ENCODE results near the gene ZNF639.

Gene ZNF639

DNA sequence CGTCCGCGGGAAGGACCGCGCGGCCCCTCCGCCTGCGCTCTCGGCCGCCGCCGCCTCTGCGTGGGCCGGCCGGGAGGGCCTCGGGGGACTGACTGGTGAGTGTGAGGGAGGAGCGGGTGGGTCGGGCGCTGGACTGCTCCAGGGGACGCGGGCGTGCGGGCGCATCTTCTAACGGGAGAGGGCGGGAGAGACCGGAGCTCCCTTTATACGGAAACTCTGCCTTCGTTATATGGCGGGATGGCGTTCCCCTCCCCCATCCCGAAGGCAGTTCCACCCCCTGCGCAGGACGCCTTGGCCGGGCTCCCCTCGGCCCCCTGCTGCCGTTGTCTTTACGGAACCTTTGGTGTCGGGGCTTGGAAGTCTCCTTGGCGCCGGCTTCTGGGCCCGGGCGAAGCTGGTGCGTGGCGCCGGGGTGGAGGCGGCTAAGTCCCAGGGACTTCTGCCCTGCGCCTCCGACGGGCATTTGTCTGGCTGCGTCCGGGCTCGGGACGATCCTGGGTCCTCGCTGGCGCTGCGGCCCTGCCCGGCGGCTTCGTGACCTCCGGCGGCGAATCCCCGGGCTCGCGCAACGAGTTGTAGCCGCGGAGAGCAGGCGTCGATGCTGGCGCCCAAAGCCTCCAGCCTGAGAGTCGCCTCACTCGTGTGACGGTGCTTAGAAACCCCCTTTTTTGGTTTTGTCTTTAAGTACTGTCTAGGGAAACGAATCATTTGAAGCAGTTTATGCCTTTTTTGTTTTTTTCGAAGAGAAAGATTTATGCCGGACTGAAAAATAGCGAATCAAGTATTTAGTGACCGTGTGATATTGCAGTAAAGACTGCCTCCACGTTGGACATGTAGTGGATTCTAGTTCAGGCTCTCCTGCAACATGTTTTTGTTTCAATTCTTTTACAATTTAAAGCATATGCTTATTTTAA lies 623 bp downstream of the ZNF639 start:
- no peak; the same call in 1 of the 2 replicates for TF ChIP-seq ZBTB7A (IDR thresholded peaks at IDR 0.05; ENCODE audit: low read depth)
- no peak for TF ChIP-seq CEBPB (IDR thresholded peaks at IDR 0.05)
- TF ChIP-seq TEAD4 (IDR thresholded peaks at IDR 0.05) = 0 out of 2 replicates have a peak, but pooled peaks have one; percentile 6
- TF ChIP-seq TCF12 (IDR thresholded peaks at IDR 0.05; ENCODE audit: low read depth) = peak; percentile 66
- TF ChIP-seq EGR1 (IDR thresholded peaks at IDR 0.05) = peak; percentile 66; the same call in 1 of the 2 replicates
- TF ChIP-seq MAX (IDR thresholded peaks at IDR 0.05) = peak; percentile 58
- no peak for TF ChIP-seq RAD21 (IDR thresholded peaks at IDR 0.05; ENCODE audit: low read depth)
- 0 out of 2 replicates have a peak, but pooled peaks have one; percentile 41 for TF ChIP-seq YY1 (IDR thresholded peaks at IDR 0.05; ENCODE audit: low read depth)
- peak; percentile 66 for TF ChIP-seq TAF1 (IDR thresholded peaks at IDR 0.05; ENCODE audit: low read depth)
- TF ChIP-seq, protein P1, sequence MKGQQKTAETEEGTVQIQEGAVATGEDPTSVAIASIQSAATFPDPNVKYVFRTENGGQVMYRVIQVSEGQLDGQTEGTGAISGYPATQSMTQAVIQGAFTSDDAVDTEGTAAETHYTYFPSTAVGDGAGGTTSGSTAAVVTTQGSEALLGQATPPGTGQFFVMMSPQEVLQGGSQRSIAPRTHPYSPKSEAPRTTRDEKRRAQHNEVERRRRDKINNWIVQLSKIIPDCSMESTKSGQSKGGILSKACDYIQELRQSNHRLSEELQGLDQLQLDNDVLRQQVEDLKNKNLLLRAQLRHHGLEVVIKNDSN (IDR thresholded peaks at IDR 0.05) = peak; percentile 19; the same call in 1 of the 2 replicates
- TF ChIP-seq FOXM1 (IDR thresholded peaks at IDR 0.05; ENCODE audit: borderline replicate concordance, low read depth) = no peak
- TF ChIP-seq, protein P2, sequence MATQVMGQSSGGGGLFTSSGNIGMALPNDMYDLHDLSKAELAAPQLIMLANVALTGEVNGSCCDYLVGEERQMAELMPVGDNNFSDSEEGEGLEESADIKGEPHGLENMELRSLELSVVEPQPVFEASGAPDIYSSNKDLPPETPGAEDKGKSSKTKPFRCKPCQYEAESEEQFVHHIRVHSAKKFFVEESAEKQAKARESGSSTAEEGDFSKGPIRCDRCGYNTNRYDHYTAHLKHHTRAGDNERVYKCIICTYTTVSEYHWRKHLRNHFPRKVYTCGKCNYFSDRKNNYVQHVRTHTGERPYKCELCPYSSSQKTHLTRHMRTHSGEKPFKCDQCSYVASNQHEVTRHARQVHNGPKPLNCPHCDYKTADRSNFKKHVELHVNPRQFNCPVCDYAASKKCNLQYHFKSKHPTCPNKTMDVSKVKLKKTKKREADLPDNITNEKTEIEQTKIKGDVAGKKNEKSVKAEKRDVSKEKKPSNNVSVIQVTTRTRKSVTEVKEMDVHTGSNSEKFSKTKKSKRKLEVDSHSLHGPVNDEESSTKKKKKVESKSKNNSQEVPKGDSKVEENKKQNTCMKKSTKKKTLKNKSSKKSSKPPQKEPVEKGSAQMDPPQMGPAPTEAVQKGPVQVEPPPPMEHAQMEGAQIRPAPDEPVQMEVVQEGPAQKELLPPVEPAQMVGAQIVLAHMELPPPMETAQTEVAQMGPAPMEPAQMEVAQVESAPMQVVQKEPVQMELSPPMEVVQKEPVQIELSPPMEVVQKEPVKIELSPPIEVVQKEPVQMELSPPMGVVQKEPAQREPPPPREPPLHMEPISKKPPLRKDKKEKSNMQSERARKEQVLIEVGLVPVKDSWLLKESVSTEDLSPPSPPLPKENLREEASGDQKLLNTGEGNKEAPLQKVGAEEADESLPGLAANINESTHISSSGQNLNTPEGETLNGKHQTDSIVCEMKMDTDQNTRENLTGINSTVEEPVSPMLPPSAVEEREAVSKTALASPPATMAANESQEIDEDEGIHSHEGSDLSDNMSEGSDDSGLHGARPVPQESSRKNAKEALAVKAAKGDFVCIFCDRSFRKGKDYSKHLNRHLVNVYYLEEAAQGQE (IDR thresholded peaks at IDR 0.05; ENCODE audit: low read depth) = 0 out of 2 replicates have a peak, but pooled peaks have one; percentile 25
- no peak for TF ChIP-seq CREB1 (IDR thresholded peaks at IDR 0.05; ENCODE audit: low read depth)

GRCh38 chr3:179324270-179324754 lies 1.5 kb downstream of the ZNF639 start:
- TF ChIP-seq TCF12 (IDR thresholded peaks at IDR 0.05; ENCODE audit: low read depth) (no peak), ZBTB7A (IDR thresholded peaks at IDR 0.05; ENCODE audit: low read depth) (no peak), TAF1 (IDR thresholded peaks at IDR 0.05; ENCODE audit: low read depth) (no peak), FOXM1 (IDR thresholded peaks at IDR 0.05; ENCODE audit: borderline replicate concordance, low read depth) (no peak), NFIC (IDR thresholded peaks at IDR 0.05) (no peak)
- TF ChIP-seq, protein P2 (IDR thresholded peaks at IDR 0.05; ENCODE audit: low read depth) = no peak

DNA sequence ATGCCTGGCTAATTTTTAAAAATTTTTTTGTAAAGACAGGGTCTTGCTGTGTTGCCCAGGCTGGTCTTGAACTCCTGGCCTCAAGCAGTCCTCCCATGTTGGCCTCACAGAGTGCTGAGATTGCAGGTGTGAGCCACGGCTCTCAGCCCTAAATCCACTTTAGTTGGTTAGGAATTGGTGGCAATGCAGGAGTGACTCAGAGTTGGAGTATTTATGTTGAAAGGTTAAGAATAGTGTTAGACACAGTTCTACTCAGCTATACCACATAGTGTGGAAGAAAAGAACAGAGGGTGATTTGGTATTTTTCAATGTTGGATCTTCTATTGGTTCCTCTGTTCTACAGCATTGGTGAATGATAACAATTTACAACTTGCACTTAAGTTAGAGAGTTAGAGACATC lies 7.6 kb downstream of the ZNF639 start:
- TF ChIP-seq EP300 (IDR thresholded peaks at IDR 0.05; ENCODE audit: borderline replicate concordance) = no peak
- no peak for TF ChIP-seq CREB1 (IDR thresholded peaks at IDR 0.05; ENCODE audit: low read depth)
- no peak for TF ChIP-seq TAF1 (IDR thresholded peaks at IDR 0.05; ENCODE audit: low read depth)

GRCh38 chr3:179332240-179332639 lies 9.4 kb downstream of the ZNF639 start:
- no peak for TF ChIP-seq NFIC (IDR thresholded peaks at IDR 0.05)
- TF ChIP-seq, protein P2 (IDR thresholded peaks at IDR 0.05; ENCODE audit: low read depth) = no peak
- TF ChIP-seq TCF12 (IDR thresholded peaks at IDR 0.05; ENCODE audit: low read depth) = no peak
- no peak for TF ChIP-seq RAD21 (IDR thresholded peaks at IDR 0.05; ENCODE audit: low read depth)
- TF ChIP-seq ZBTB7A (IDR thresholded peaks at IDR 0.05; ENCODE audit: low read depth) = no peak
- TF ChIP-seq, protein P1 (IDR thresholded peaks at IDR 0.05) = no peak
- TF ChIP-seq CEBPB (IDR thresholded peaks at IDR 0.05) = no peak
- no peak for TF ChIP-seq FOXM1 (IDR thresholded peaks at IDR 0.05; ENCODE audit: borderline replicate concordance, low read depth)

All from Ishikawa (cell line).